Muscle of back (tissue), 11 donors: Measurements from ENCODE around the gene ELOVL3. TPM values are rescaled to one million over a fixed set of nuclear protein-coding genes. Genes with fewer than 3 reads are reported as not detected.
"Not testable (repeated sequence)": the region's sequence is repeated elsewhere in the genome, so short reads cannot be mapped to it uniquely, and the experiment has no call there.

ENCODE experiments used
- DNase-seq, 3 donors: peaks; one replicate each; pipeline versions ENCODE4 v3.0.0 to v3.0.0-alpha.2; 2013
- polyA plus RNA-seq, 10 donors: library from polyadenylated mRNA; unstranded; fragments of 120-200 nt; gene quantifications; one replicate each; pipeline ENCODE4 v1.2.1, GENCODE V29; 2013; ENCODE audit not compliant: insufficient read length in 10 of 10

ELOVL3 gene
- polyA plus RNA-seq, 10 donors: 0.25 to 0.80 (median 0.33) TPM

DNA sequence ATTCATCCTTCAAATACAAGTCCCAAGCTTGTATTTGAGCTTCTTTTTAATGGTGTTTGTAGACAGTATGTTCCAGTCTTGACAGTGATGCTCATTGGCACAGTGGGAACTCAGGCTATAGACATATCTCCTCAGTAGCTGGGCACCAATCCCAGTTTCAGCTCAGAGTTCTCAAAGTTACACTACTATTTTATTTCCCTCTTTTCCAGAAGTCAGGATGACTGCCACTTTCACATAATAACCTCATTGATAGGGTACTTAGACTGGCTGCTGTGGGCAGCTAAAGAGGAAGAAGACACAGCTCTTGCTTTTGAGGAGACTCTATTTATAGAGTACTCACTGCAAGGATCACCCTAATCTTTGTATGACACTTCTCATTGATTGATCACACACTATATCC is 21.6 kb downstream of the ELOVL3 start:
- DNase-seq: no peak

DNA sequence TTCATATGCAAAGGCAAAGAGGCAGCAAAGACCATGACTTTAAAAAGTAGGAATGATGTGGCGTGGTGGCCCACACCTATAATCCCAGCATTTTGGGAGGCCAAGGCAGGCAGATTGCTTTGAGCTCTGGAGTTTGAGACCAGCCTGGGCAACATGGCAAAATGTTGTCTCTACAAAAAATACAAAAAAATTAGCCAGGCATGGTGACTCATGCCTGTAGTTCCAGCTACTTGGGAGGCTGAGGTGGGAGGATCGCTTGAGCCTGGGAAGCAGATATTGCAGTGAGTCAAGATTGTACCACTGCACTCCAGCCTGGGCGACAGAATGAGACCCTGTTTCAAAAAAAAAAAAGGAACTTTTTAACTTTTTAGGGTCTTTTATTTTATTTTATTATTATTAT is 26.4 kb downstream of the ELOVL3 start:
- DNase-seq: not testable (repeated sequence)

DNA sequence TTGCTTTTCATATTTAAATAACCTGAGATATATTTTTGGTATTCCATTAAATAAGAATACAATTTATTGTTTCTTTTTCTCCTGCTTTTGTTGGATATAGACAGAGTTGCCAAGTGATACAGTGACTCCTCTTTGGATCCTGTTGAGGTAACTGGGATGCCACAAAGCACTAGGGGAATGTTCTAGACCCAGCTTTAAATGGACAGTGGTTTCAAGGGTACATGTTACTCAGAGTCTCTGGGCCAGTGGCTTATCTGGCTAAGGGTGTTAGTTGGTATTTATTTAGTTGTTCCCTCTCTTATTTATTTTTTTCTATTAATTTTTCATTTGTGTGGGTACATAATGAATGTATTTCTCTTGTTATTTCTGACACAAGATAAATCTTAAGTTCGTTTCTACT is 28.3 kb downstream of the ELOVL3 start:
- DNase-seq: no peak

DNA sequence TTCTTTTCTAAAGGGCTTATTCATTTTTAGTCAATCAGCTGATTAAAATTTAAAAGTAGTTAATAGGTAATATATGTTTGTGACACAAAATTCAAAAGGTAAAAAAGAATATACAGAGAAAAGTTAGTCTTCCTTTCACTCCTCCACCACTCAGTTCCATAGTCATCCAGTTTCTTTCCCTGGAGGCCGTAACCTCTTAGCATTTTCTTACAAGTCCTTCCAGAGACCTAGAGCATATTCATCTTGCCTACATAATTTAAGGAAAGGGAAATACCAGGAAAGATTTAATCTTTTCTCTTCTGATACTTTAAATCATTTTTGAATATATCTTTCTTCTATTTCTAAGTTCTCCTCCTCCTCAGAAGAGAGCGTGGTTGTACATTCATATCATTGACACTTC is 29.3 kb downstream of the ELOVL3 start:
- DNase-seq: no peak

DNA sequence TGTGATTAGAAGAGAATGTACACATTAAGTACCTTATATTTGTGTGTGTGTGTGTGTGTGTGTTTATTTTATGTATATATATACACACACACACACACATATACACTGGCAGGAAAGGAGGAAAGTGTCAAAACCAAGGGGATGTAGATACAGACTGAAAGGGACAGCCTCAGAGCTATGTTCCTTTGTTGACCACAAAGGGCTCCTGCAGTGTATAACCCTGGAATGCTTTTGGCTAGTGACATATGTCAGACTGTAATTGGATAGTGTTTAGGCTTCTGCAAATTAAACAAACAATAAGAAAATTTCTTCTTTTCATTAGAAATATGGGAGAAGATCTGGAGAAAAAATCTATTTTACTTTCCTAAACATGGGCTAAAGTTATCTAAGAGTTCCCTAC is 35.1 kb downstream of the ELOVL3 start:
- DNase-seq: no peak

DNA sequence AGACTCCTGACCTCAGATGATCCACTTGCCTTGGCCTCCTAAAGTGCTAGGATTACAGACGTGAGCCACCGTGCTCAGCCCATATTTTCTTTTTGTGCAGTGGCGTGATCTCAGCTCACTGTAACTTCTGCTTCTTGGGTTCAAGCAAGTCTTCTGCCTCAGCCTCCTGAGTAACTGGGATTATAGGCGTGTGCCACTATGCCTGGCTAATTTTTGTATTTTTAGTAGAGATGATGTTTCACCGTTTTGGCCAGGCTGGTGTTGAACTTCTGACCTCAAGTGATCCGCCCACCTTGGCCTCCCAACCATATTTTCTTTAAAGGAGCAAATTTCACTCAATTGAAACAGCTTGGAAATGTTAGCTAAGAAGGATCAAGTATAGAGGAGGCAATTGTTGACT is 35.7 kb downstream of the ELOVL3 start:
- DNase-seq: no peak

DNA sequence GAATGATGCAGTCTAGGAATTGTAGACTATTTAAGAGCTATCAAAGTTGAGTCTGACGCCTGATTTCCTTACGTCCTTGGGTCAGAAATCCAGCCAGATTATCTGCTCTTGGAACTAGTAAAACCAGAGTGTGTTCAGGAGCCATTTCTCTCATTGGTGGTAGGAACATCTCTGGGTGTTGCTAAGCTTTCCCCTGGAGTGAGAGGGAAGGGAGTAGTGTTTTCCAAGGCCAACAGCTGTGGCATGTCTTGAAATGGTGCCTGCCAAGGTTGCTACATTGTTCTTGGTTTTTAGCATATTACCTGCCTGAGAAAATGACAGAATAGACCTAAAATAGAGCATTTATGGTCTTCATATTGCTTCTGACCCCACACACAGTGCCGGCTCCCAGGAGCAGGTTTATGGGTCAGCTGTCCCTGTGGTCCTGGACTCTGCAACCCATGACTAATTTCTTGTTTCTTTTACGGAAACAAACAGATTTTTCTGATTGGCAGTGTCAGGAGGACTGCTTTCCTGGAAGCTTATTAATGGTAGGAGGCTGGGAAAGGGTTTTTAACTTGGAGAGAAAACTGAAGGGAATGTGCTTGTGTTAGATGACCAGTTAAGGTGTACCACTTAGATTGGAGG is 36.8 kb downstream of the ELOVL3 start:
- peak in 1 of 3 donors; percentile 48 for DNase-seq

DNA sequence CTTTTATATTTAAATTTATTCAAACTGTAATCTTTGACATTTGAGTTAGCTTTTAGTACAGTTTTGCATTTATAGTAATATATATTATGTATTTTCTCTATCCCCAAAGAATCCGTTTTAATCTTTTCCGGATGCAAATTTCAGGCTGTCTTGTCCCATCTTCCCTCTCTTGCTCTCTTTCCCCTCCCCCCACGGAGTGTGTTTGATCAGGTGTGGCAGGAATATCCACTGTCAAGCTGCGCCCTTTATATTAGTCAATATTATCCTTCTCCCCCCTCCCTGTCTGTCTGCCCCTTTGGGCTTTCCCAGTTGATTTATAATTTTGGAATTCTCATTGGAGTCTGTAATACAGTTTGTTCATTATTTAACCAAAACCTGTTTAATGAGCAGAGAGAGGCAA is 38.3 kb downstream of the ELOVL3 start:
- no peak for DNase-seq

DNA sequence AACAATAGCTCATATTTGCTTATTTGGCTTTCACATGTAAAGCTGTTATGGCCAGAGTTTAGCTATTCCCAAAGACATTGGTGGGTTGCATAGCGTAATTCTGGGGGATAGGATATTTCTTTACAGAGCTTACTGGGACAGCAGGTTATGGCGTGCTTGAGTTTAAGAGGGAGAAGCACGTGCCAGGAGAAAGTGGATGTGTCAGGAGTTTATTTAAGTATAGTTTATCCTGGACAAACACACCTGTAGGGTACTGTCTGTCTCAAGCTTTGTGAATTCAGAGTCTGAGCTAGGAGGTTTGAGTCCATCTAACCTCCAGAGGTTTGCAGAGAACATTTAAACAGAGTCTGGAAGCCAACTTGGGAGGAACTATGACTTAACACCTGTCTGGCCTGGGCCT is 40.6 kb downstream of the ELOVL3 start:
- DNase-seq: no peak

DNA sequence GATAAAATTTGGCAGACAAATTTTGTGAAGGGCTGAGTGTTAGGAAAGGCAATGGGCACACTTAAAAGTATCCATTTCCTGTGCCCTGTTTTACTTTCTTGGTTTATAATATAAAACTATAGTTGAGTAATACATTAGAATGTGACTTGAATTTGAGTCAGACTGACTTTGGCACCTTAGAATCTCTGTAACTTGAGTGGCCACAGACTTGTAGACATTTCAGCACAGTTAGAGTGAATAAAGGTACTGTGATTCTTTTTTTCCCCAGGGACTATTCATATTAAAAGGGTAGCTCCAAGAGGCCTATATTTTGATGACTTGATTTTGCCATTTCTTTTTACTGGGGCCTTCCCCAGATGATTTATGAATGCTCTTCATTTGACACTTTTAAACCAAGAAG is 41.6 kb downstream of the ELOVL3 start:
- no peak for DNase-seq

DNA sequence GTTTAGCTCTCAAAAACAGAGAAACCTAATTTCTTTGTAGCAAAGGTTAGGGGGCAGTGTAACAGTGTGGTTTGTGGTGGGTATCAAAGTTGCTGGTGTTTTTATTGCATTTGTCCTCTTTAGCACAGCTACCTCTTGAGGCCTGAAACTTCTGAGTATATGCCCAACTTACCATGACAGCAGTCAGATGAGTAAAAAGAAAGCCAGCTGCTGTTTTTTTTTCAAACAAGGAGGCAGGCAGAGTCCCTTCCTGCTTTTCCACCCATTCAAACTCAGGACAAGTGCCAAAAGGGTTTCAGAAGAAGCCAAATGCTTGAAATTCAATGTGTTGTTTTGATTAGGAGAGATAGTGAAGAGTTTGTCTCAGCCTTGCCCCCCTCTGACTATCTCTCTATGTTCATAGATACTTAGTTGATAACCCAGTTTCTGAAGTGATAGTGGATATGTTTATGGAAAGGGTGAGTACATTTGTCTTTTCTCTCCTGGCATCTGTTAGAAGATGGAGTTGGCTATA is 42.3 kb downstream of the ELOVL3 start:
- peak in 2 of 3 donors; percentile 20 to 43 for DNase-seq

DNA sequence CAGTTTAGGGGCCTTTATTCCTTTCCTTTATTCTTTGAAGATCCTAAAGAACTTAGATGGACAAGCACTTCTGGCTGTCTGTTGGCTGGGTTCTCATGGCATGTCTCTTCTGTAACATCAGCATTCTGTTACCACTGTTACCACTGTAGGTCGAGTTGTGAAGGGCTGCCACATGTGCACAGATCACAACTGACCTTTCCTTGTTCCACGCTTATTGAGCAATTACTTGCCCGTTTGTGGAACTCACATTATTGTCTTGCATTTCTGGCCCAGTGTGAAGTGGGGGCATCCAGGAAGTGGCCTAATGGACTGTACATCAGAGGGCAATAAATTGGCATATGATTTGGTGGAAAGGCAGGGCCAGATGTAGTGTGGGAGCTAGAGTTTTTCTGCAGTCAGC is 42.9 kb downstream of the ELOVL3 start:
- peak; percentile 33 to 68 (median 53) for DNase-seq

DNA sequence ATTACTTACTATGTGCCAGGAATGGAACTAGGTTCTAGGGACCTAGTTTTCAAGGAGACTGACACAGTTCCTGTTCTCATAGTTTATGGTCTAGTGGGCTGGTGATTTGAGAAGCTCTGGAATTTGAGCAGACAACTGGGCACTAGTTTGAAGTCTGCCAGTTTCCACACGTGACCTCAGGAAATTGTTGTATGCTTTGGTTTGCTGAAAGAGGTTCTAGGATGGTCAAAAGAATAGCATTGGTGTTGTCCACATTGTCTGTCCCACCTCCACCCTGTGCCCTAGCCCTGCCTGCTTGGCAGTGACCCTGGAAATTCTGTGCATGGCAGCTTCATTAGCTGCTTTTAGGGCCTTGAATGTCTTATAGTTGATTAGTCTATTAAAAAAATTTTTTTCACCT is 48.0 kb downstream of the ELOVL3 start:
- peak in 1 of 3 donors; percentile 15 for DNase-seq

DNA sequence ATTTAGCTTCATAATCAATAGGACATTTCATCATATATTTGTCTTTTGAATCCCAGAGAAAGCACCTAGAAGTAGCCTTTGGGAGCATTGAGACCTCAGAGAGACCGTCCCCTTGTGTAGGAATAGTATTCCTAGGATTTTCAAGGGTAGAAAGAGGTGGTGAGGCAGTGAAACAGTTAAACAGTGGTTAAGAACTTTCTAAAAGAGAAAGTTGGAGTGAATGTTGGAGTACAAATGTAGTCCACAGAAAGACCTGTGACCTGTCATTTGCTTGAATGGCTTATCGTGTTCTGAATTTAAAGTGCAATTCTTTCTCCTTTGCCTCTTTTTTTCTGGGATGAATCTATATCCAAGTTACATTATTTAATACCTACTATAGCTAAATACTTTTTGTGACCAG is 49.2 kb downstream of the ELOVL3 start:
- DNase-seq: no peak

DNA sequence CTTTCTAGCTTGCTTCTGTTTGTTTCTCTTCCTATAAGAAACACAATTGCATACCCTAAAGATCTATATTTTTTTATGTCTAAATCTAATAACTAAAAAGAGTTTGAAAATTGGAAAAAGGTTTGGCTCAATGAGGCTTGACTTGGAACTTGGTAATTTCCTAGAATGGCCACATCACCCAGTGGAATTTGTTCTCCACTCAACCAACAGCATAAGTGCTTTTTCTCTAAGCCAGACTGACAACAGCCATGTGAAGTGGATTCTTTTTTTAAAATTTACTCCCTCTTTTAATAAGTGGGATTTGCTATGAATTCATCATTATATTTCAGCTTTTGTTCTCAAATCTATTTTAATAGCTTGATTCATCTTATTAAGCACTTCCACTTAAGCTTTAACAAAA is 53.0 kb downstream of the ELOVL3 start:
- DNase-seq: no peak

Other genes starting within 250 kb of the ELOVL3 start
- gene ARMH3, start 170.1 kb upstream of the ELOVL3 start, polyA plus RNA-seq: 10 to 100 TPM; 11.2 to 19.1 (median 13.3) TPM
- 10 to 100 TPM in 2 of 10 donors, 1 to 10 TPM in 8; 6.4 to 10.8 (median 8.5) TPM for gene HPS6, start 160.9 kb upstream of the ELOVL3 start, polyA plus RNA-seq
- 10 to 100 TPM; 63.9 to 86.7 (median 69.8) TPM for gene LDB1, start 105.9 kb upstream of the ELOVL3 start, polyA plus RNA-seq
- 10 to 100 TPM; 23.8 to 37.4 (median 30.8) TPM for gene PPRC1, start 93.3 kb upstream of the ELOVL3 start, polyA plus RNA-seq
- gene NOLC1, start 73.9 kb upstream of the ELOVL3 start, polyA plus RNA-seq: 10 to 100 TPM; 55.7 to 82.8 (median 66.3) TPM
- 10 to 100 TPM in 9 of 10 donors, 1 to 10 TPM in 1; 9.9 to 16.9 (median 12.9) TPM for gene PITX3, start 15.2 kb downstream of the ELOVL3 start, polyA plus RNA-seq
- 10 to 100 TPM; 41.2 to 56.6 (median 51.1) TPM for gene GBF1, start 19.2 kb downstream of the ELOVL3 start, polyA plus RNA-seq
- gene NFKB2, start 169.4 kb downstream of the ELOVL3 start, polyA plus RNA-seq: 10 to 100 TPM; 13.6 to 18.0 (median 15.7) TPM
- 10 to 100 TPM in 1 of 10 donors, 1 to 10 TPM in 9; 3.8 to 11.6 (median 5.9) TPM for gene PSD, start 192.5 kb downstream of the ELOVL3 start, polyA plus RNA-seq
- gene FBXL15, start 194.5 kb downstream of the ELOVL3 start, polyA plus RNA-seq: 1 to 10 TPM; 3.2 to 7.8 (median 4.8) TPM
- gene CUEDC2, start 206.3 kb downstream of the ELOVL3 start, polyA plus RNA-seq: 10 to 100 TPM; 45.7 to 63.9 (median 52.8) TPM
- gene C10orf95, start 225.2 kb downstream of the ELOVL3 start, polyA plus RNA-seq: under 1 TPM in 2 of 10 donors, not detected in 8; 0.12 to 0.13 TPM